ENCODE data around the gene SLC46A1.
A peak's percentile ranks its signal among the peaks of the same experiment; 100 is the strongest.

The SLC46A1 gene

DNA sequence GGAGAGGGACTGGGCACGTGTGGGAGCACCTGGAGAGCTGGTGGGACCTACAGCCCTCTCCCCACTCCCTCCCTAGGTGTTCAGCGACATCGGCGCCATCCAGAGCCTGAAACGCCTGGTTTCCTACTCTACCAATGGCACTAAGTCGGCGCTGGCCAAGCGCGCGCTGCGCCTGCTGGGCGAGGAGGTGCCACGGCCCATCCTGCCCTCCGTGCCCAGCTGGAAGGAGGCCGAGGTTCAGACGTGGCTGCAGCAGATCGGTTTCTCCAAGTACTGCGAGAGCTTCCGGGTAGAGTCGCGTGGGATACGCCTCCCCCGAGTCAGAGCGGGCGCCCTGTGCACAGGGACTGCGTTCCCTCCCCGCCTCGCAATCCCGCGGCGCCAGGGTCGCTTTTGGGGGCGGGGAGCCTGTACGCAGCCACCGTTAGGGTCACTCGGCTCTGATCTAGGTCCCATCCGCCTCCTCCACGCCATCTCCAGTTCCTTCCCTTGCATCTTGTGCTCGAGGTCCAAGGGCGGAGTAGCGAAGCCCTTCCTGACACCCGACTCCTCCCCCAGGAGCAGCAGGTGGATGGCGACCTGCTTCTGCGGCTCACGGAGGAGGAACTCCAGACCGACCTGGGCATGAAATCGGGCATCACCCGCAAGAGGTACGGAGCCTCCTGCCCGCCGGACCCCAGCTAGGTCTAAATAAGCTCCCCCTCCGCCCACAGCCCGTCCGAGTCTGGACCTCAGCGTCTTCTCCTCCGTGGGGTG lies 21.6 kb downstream of the SLC46A1 start:
- Histone ChIP-seq H3K27ac (ENCODE audit: low read length) (peak overlapping the region; percentile 73), H2AFZ (ENCODE audit: low read depth, low read length) (peak overlapping the region; percentile 89), H3K36me3 (ENCODE audit: insufficient read depth, low read length) (no peaks in the 10 kb centered on the region), H3K4me3 (ENCODE audit: low read depth in 1 of 2, low read length in 2 of 2) (peak overlapping the region; percentile 33 to 85; a peak in 3 of 4 replicates), H3K9me3 (ENCODE audit: insufficient read depth, low read length, severe bottlenecking) (no peaks in the 10 kb centered on the region), H3K9ac (ENCODE audit: low read depth, low read length) (peak overlapping the region; percentile 63), H3K4me1 (ENCODE audit: insufficient read depth, low read length) (peaks cover 21% of the 10 kb centered on the region), H3K79me2 (ENCODE audit: insufficient read depth, low read length) (no peaks in the 10 kb centered on the region), H3K27me3 (ENCODE audit: insufficient read depth, low read length, poor library complexity) (no peaks in the 10 kb centered on the region), H3K4me2 (ENCODE audit: insufficient read depth, low read length) (peak overlapping the region; percentile 79), H4K20me1 (ENCODE audit: insufficient read depth, low read length) (no peaks in the 10 kb centered on the region)
- peak; percentile 97 for ATAC-seq (ENCODE audit: insufficient read depth, low read depth)
- TF ChIP-seq CTCF (IDR thresholded peaks at IDR 0.05; ENCODE audit: borderline replicate concordance, extremely low read depth, low read length, poor library complexity, severe bottlenecking) = no peak
- no peak for TF ChIP-seq EZH2 (IDR thresholded peaks at IDR 0.05; ENCODE audit: borderline replicate concordance, low read depth, low read length, severe bottlenecking)
- DNase-seq = peak; percentile 70

DNA sequence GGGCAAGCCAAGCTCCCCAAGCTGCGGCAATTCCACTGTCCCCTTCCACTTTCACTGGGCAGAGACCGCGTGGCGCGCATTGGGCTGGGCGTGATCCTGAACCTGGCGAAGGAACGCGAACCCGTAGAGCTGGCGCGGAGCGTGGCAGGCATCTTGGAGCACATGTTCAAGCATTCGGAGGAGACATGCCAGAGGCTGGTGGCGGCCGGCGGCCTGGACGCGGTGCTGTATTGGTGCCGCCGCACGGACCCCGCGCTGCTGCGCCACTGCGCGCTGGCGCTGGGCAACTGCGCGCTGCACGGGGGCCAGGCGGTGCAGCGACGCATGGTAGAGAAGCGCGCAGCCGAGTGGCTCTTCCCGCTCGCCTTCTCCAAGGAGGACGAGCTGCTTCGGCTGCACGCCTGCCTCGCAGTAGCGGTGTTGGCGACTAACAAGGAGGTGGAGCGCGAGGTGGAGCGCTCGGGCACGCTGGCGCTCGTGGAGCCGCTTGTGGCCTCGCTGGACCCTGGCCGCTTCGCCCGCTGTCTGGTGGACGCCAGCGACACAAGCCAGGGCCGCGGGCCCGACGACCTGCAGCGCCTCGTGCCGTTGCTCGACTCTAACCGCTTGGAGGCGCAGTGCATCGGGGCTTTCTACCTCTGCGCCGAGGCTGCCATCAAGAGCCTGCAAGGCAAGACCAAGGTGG lies 24.7 kb downstream of the SLC46A1 start:
- Histone ChIP-seq H3K79me2 (ENCODE audit: insufficient read depth, low read length) (no peaks in the 10 kb centered on the region), H3K9ac (ENCODE audit: low read depth, low read length) (no peak overlapping the region), H3K27me3 (ENCODE audit: insufficient read depth, low read length, poor library complexity) (no peaks in the 10 kb centered on the region), H3K4me1 (ENCODE audit: insufficient read depth, low read length) (peaks cover 21% of the 10 kb centered on the region), H3K4me2 (ENCODE audit: insufficient read depth, low read length) (no peak overlapping the region), H3K9me3 (ENCODE audit: insufficient read depth, low read length, severe bottlenecking) (no peaks in the 10 kb centered on the region), H2AFZ (ENCODE audit: low read depth, low read length) (no peak overlapping the region), H3K36me3 (ENCODE audit: insufficient read depth, low read length) (no peaks in the 10 kb centered on the region), H4K20me1 (ENCODE audit: insufficient read depth, low read length) (no peaks in the 10 kb centered on the region), H3K27ac (ENCODE audit: low read length) (no peak overlapping the region), H3K4me3 (ENCODE audit: low read depth in 1 of 2, low read length in 2 of 2) (no peak overlapping the region)
- ATAC-seq (ENCODE audit: insufficient read depth, low read depth) (no peak), DNase-seq (no peak)
- TF ChIP-seq EZH2 (IDR thresholded peaks at IDR 0.05; ENCODE audit: borderline replicate concordance, low read depth, low read length, severe bottlenecking) = no peak
- TF ChIP-seq CTCF (IDR thresholded peaks at IDR 0.05; ENCODE audit: borderline replicate concordance, extremely low read depth, low read length, poor library complexity, severe bottlenecking) = no peak

DNA sequence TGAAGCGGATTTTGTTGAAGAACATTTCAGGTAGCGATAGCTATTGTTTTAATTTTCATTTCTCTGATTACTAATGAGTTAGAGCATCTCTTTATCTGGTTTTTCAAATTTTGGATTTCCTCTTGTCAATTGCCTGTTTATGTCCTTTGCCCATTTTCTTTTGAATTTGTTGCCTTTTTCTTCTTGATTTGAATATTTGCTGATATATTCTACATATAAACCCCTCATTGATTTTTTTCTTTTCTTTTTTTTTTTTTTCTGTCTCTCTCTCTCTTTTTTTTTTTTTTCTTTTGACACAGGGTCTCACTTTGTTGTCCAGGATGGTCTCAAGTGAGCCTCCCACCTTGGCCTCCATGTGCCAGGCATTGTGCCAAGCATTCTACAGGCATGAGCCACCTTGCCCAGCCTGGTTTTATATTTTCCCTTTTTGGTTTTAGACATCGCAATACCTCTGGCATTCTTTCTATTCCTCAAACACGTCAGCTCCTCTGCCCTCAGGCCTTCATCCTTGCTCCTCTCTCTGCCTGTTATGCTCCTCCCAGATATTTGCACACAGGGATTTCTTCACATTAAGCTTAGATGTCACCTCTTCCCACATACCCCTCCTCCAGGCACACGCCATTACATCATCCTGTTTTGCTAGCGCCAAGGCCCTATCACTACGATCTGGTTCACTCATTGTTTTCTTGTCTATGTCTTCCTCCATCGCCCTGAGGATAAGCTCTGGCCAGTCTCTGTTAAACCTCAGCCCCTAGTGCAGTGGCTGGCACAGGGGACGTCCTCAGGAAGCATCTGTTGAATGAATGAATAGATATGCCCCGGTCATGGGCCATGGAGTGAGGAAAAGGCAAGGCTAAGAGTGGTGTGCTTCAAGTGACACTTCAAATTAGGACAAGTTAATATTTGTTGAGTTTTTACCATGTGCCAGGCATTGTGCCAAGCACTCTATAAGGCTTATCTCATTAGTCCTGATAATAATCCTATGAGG lies 25.9 kb downstream of the SLC46A1 start:
- Histone ChIP-seq H3K9ac (ENCODE audit: low read depth, low read length) (no peak overlapping the region), H3K4me2 (ENCODE audit: insufficient read depth, low read length) (no peak overlapping the region), H2AFZ (ENCODE audit: low read depth, low read length) (no peak overlapping the region), H3K27ac (ENCODE audit: low read length) (no peak overlapping the region), H4K20me1 (ENCODE audit: insufficient read depth, low read length) (no peaks in the 10 kb centered on the region), H3K79me2 (ENCODE audit: insufficient read depth, low read length) (no peaks in the 10 kb centered on the region), H3K4me1 (ENCODE audit: insufficient read depth, low read length) (peaks cover 16% of the 10 kb centered on the region), H3K4me3 (ENCODE audit: low read depth in 1 of 2, low read length in 2 of 2) (no peak overlapping the region), H3K9me3 (ENCODE audit: insufficient read depth, low read length, severe bottlenecking) (no peaks in the 10 kb centered on the region), H3K27me3 (ENCODE audit: insufficient read depth, low read length, poor library complexity) (no peaks in the 10 kb centered on the region), H3K36me3 (ENCODE audit: insufficient read depth, low read length) (no peaks in the 10 kb centered on the region)
- ATAC-seq (ENCODE audit: insufficient read depth, low read depth) (no peak), DNase-seq (no peak)
- TF ChIP-seq EZH2 (IDR thresholded peaks at IDR 0.05; ENCODE audit: borderline replicate concordance, low read depth, low read length, severe bottlenecking) = no peak
- TF ChIP-seq CTCF (IDR thresholded peaks at IDR 0.05; ENCODE audit: borderline replicate concordance, extremely low read depth, low read length, poor library complexity, severe bottlenecking) = no peak
